HG02798 (cell line): ENCODE measurements around the gene MANBA.

ENCODE experiments used
- ATAC-seq: cut with Tn5 transposase; IDR thresholded peaks from one replicate; pipeline ENCODE4 v1.9.1; 2021; ENCODE audit warnings: mild to moderate bottlenecking; ENCODE audit not compliant: unreplicated experiment, poor library complexity

Gene MANBA

DNA sequence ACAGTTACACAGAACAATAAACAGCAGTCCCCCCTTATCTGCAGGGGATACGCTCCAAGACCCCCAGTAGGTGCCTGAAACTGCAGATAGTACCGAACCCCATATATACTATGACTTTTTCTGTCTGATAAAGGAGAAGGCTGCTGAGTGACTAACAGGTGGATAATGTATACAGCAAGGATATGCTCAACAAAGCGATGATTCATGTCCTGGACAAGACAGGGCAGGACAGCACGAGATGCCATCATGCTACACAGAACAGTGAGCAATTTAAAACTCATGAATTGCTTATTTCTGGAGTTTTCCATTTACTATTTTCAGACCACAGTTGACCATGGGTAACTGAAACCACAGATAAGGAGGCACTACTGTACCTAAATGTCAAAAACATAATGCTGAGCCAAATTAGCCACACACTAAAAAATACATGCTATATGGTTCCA, 76.1 kb downstream of the MANBA start:
- peak; percentile 38 for ATAC-seq

DNA sequence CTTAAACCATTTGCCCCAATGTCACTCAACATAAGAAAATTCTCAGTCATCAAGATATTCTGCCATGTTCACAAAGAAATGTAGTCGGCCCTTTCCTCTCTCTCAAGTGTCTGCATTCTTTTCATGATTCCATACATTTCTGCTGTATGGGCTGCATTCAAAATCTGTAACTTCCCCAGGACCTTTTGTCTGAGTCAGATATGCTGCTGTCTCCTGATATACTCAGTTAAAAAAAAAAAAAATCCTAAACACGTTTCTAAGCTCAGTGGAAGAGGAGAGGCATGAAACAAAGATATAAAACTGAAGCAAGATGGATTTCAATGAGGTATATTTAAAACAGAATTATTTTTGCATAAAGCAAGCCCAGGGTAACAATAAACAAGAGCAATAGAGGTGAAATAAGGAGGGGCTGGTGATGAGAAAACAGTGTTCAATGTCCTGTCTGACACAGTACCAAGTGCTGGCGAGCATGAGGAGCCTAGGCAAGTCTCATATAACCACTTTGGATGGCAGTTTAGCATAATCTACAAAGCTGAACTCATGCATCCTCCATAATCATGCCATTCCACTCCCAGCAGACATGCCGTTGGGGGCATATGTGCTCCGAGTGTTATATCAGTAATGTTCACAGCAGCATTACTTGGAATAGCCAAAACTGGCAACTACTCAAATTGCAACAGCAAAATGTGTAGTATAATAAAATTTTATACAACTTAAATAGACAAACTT, 76.7 kb downstream of the MANBA start:
- ATAC-seq, result no peak

DNA sequence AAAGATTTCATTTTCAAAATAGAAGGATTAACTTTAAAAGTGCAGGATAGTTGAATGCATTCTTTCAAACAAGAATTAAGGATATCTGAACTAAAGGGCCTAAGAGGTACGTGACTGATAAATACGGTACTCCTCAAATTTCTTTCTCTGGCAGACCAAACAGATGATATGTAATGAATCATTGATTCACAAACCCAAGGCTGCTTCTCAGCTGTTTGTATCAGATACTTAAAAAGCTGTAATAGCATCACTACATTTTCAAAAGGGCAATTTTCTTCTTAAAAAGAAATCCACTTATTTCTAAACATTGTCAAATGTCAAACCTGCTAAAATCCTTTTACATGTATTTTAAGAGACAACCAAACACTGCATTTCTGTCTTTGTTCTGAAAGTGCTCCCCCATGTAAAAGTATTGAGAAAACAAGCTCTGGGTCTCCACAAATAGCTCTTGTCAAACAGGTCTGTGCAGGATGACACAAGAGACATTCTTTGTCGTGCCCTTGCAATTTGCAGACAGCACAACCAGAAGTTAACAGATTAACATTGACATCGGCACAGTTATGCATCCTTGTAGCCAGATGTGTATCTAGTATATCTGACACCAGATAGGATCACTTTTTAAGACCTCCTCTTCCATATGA, 82.0 kb downstream of the MANBA start:
- ATAC-seq, result no peak

DNA sequence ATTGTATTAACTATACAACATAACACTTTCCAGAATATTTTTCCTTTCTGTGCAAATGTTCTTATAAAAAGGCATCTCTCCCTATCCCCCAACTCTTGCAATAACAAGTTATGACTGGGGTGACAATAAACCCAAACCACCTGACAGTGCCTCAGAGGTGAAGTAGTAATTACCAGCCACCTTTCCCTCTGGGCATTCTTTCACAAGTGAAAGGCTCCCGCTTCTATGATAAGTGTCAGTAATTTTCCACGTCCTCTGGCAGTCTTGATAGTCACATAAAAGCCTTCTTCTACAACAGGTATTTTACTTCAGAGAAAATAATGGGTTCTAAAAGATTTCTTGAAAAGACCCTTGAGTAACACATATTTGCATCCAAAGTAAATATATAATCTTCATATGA, 82.7 kb downstream of the MANBA start:
- ATAC-seq, result no peak

DNA sequence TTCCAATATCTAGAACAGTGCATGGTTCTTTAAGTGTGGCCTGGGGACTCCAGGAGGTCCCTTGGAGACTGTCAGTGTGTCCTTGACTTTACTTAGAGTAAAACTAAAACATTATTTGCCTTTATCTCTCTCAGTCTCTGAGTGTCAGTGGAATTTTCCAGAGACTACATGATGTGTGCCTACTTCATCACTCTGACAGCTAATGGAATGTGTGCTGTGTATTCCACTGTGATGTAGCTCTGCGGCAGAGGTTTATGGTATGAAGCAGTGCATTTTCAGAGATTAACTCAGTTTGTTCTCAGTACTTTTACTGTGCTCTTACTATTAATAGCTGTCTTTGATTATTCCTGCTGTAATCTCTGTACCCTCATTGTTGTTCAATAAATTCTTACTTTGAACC, 85.6 kb downstream of the MANBA start:
- ATAC-seq, result no peak

DNA sequence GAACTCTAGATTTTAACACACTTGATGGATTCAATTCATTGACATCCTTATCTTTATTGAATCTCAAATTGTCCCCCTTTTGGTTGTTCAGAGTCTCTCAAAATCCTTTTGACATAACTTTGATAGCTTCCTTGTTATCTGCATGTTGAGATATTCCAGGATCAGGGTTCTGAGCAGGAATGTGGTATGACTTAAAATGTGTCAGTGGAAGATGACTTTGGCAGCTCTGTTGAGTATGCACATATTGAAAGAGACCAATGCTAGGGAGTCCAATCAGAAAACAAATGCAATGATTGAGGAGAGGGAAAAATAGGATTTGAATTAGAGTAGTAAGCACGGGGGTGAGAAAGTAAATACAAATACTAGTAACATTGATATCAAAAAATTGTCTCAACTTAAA, 93.8 kb downstream of the MANBA start:
- ATAC-seq, result no peak

DNA sequence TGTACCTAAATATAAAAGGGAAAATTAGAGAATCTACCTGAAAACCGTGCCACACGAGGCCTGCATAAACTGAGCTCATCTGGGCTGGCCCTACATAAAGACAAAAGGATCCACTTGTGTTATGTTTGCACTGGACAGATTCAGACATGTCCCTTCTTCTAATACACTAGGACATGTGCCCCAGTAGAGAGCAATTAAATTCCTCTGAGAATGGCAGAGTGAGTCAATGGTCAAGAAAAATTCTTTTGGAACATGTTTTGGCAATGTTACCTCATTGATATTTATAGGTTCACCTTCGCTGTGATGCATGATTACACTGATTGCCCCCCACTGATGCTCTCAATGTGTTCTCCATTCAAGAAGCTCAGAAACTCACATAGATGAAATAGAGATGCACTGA, 95.2 kb downstream of the MANBA start:
- no peak for ATAC-seq

DNA sequence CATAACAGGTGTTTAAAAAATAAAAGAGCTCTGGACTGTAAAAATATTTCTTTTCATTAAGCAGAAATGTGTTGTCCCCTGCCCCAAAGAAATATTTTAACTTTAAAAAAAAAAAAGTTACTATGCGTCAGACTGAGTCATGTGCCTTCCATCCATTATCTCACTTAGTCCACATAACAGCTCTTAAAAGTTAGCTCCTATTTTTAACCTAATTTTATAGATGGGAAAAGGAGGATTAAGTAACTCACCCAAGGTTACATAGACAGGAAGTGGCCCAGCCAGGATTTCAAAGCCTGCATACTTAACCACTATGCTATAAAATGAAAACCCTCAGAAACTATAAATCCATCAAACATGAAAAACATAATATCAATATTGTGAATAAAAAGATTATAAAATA, 97.7 kb downstream of the MANBA start:
- no peak for ATAC-seq

DNA sequence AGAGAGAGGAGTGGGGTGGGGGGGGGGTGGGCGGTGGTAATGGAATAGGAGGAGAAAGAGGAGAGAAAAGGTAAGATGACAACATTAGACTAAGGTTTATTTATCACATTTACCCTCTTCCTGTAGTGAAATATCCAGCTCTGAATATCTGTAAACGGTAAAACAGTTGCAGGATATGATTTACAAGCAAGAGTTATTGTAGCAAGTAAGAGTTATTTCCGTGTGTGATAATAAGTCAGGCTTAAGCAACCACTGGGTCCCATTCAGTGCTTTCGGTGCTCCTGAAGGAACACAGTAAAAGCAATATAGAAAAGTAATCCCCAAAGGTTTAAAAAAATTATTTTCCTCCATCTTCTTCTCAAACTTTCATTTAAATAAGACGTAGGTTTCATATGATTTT, 103.6 kb downstream of the MANBA start:
- no peak for ATAC-seq

DNA sequence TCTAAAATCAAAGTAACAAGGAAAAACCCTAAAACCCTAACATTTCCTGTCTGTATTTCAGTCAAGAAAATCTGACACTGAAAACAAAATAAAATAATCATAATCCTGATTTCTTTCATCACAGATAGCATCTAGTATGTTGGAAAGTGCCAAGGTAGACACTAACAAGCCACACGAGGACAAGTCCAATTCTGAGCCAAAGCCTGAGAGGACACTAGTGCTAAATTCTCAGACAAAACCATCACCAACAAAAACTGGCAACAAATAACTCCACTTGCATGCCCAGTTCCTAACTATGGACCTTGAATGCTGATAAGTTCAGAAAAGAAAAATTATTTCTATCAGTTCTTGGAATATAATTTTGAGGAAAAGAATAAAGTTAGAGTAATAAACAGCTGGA, 113.7 kb downstream of the MANBA start:
- no peak for ATAC-seq

DNA sequence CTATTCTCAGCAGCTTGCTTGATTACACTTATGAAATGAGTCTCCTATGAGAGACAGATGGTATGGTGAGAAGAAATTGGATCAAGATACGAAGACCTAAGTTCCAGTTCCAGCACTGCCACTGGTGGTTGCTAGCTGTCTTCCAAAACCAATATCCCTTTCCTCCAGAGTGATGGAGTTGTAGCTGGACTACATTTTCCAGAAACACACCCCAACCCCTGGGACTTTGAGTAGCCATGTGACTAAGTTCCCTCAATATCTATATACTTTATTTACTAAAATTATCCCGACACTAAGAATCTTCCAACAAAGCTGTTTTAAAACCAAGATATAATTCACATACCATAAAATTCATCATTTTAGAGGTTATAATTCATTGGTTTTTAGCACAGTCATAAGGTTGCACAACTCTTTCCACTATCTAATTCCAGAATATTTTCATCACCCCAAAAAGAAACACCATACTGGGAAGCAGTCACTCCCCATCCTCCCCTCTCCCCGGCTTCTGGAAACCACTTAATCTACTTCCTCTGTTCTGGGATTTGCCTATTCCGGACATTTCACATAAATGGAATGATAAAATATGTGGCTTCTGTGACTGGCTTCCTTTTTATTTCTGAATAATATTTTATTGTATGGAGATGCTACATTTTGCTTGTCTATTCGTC, 118.0 kb downstream of the MANBA start:
- no peak for ATAC-seq

DNA sequence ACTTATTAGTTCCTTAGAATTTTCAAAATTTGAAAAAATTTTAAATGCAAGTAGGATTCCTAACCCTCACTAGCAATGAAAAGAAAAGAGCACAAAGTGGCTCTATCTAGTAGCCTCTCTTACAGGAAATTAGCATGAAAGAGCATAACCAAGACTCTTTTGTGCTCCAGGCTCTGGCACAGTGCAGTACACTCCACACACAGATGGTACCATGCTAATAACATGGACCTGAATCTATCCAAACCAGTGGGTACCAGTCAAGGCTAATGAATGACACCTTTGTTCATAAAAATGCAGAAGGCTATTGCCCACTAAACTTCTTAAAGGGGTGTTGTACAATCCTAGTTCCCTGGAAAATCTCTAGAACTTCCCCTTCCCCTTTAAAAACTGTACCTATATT, 119.0 kb downstream of the MANBA start:
- ATAC-seq, result no peak

DNA sequence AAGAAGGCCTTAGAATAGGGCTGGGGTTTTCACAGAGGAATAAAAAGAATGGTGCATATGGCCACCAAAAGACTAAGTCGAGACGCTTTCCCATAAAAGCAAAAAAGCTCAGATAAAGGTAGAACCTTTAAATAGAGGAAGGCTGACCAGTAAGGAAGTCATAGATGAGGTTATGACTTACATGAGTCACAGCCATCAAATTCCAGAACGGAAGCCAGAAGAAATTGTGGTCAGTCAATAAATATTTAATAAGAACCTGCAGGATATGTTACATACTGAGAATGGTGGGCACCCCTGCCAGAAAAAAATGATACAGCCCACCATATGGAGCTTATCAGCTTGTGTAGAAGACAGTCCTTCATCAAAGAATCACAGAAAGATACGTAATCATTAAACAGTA, 120.1 kb downstream of the MANBA start:
- no peak for ATAC-seq

DNA sequence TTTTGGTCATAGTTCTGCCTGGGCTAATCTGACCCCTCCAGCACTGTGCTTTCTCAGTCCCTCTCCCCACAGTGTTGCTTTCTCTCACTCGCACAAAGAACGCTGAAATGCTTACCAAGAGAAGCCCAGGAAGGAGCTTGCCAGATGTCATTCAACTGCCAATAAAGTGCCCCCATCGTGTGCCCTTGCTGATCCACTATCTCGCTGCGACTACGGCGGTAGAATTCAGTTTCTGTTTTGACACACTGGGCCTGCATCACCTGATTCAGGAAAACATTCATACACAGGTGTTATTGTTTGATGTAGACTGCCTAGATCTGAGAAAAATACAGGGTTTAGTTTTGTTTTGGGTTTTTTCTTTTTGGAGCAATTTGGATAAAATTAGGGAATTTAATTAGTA, 121.2 kb downstream of the MANBA start:
- ATAC-seq, result no peak

DNA sequence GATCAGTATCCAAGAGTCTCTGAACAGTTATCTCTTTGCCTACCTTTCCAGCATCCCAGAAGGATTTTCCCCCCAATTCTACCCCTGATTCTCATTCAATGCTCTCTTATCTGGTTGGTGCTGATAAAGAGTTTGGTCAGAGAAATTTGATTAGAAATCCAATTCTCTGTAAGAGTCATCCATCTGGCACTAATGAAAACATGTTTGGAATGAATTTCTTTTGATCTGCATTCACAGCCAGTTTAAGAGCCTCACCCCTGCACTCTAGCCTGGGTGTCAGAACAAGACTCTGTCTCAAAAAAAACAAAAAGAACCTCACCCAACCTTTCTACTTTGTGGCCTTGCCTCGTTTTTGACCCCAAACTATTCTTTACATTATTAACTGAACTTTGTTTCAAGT, 122.1 kb downstream of the MANBA start:
- ATAC-seq, result no peak

DNA sequence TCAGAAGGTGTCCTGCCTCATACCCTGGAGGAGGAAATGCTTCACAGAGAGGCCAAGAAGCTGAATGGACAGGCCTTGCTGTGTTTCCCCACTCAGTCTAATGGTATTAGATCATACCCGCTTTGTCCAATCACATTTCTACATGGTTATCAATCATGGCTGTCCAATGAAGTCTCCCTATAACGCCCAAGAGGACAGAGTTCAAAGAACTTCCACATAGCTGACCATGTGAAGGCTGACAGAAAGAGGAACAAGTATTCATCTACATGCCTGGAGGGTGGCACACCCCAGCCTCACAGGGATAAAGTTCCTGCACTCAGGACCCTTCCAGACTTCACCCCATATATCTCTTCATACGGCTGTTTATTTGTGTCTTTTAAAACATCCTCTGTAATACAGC, 123.4 kb downstream of the MANBA start:
- ATAC-seq, result no peak

DNA sequence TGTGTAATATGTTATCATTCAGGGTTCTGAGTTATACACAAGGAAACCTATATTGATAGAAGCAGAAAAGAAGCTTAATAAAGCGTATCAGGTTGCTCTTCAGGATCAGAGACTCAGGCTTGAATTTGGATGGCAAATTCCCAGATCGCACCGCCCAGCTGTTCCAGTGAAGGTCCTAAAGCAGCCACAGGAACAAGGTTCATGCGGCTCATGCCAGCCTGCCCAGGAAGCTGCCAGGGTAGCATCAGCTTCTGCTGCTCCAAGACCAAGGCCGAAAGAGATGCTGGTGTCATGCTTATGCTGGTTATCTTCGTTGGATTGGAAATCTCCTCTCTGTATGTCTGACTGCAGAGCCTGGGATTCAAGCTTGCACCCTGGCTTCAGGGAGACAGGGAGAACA, 127.7 kb downstream of the MANBA start:
- ATAC-seq, result no peak

DNA sequence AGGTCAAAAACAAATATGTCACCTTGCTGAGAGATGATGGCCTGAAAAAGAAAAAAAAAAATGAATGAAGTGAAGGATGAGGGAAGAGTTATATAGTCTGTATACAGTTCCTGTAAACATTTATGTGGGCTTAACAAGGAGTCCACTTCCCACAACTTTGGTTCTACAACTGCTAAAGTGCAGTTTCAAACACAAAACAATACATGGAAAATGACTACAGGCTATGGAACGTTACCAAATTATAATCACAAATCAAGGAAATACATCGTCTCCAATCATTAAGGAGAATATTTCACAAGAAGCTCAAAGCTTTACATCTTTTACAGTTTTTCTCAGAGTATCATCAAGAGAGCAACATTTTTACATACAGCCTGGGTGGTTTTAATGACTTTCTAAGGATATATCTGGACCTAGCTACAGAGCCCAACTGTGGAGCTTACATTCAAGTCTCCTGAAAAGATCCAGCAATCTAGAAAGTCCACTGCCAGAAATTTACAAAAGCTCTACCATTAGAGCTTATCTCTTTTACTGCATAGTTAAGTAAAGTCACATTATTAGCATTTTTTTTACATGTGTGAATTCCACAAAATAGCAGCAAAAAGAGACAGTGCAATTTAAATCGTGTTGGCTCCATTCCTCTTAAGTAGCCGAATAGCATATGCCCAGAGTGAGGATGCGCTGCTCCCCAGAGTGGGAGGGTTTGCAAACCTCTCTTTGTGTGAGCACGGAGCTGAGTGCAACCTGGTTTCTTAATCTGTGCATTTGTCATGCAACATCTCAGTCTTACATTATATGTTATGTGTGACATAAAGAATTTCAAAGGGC, 128.3 kb downstream of the MANBA start:
- no peak for ATAC-seq

DNA sequence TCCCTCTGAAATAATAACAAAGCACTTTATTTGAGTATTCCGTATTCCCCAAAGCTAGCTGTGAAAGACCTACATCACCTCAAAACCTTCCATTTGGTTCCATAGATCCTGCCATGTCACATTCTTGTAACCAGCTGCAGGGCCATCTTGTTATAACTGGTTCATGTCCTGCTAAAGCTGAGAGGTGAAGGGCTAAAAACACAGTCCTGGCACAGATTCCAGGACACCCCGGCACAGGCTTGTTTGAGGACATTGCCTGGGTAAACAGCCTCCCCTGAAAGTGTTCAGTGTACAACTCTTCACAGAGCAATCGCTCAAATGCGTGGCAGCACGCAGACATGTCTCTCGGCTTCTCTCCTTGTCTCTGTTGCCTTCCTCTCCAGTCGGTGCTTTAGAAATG, 129.2 kb downstream of the MANBA start:
- ATAC-seq, result no peak

DNA sequence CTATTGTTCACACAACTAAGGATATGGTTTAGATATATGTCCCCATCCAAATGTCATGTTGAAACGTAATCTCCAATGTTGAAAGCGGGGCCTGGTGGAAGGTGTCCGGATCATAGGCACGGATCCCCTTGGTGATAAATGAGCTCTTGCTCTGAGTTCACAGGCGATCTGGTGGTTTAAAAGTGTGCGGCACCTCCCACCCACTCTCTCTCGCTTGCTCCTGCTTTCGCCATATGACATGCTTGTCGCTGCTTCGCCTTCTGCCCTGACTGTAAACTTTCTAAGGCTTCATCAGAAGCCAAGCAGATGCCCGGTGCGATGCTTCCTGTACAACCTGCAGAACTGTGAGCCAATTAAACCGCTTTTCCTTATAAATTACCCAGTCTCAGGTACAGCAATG, 131.1 kb downstream of the MANBA start:
- no peak for ATAC-seq
